Endothelial cell of umbilical vein (primary cell): ENCODE measurements around the gene TEN1. TPM values are rescaled to one million over a fixed set of nuclear protein-coding genes. Genes with fewer than 3 reads are reported as not detected.

Experiments
- BruUV-seq: library from RNA; stranded (reverse); fragments of 400-500 nt; replicated peaks from 2 replicates; lab custom pipeline; 2021; lab: Mats Ljungman, UMichigan
- CTCF ChIA-PET: fragments of 300-600, 350-600 bp; sonication (Branson Sonifier 250); formaldehyde crosslinking; loops from one replicate; lab custom pipeline; 2021; ENCODE audit warnings: antibody characterized with exemption, inconsistent platforms; lab: Charles Lee
- POLR2A ChIA-PET: fragments of 300-600, 350-600 bp; sonication (Branson Sonifier 250); formaldehyde crosslinking; loops from one replicate; lab custom pipeline; 2021; ENCODE audit warnings: antibody characterized with exemption, inconsistent platforms; lab: Charles Lee
- DNase-seq: peaks from one replicate; pipeline ENCODE4 v3.0.0-alpha.2; 2011; ENCODE audit warnings: low read depth, low spot score
- FAIRE-seq: peaks from 2 replicates; lab custom pipeline; 2011; peaks lifted over from hg19 to GRCh38; lab: Jason Lieb, UNC
- H2AFZ ChIP-seq: 2 replicates; pipeline ENCODE4 v1.6.0; 2012; ENCODE audit warnings: low read depth, low read length, control low read depth, inconsistent platforms
- H3K27ac ChIP-seq: 2 replicates; pipeline ENCODE4 v1.5.1; 2011; ENCODE audit warnings: low read depth, mild to moderate bottlenecking, control low read depth, low read length, moderate library complexity; ENCODE audit not compliant: insufficient read depth
- H3K27me3 ChIP-seq, 2 experiments: 2 replicates each; pipeline versions ENCODE4 v1.6.0 to v1.6.1; 2011; ENCODE audit warnings: low read length in 2 of 2, mixed read lengths in 1 of 2; ENCODE audit not compliant: control insufficient read depth in 2 of 2, insufficient read depth in 2 of 2
- H3K36me3 ChIP-seq, 2 experiments: 2 replicates in 1 of 2; 3 replicates in 1 of 2; pipeline ENCODE4 v1.5.1; 2011; ENCODE audit warnings: low read length in 2 of 2, mild to moderate bottlenecking in 1 of 2, moderate library complexity in 1 of 2; ENCODE audit not compliant: control insufficient read depth in 2 of 2, insufficient read depth in 2 of 2; ENCODE audit errors: extremely low read depth in 1 of 2
- H3K4me1 ChIP-seq: 3 replicates; pipeline ENCODE4 v1.5.1; 2011; ENCODE audit warnings: mild to moderate bottlenecking, low read length; ENCODE audit not compliant: control insufficient read depth, insufficient read depth; ENCODE audit errors: extremely low read depth
- H3K4me2 ChIP-seq: 2 replicates; pipeline ENCODE4 v1.6.1; 2011; ENCODE audit warnings: low read length, control low read depth, mixed read lengths; ENCODE audit not compliant: insufficient read depth
- H3K4me3 ChIP-seq, 3 experiments: fragments of 200-600 bp in 1 of 3; sonication (generic), shearing (Covaris generic) in 1 of 3; replicated peaks in 1 of 3; 2 replicates each; pipeline ENCODE4 v1.5.1; 2011 to 2016; ENCODE audit warnings: control low read depth in 3 of 3, low read length in 3 of 3, mild to moderate bottlenecking in 2 of 3, inconsistent platforms in 1 of 3, low read depth in 1 of 3, moderate library complexity in 1 of 3; ENCODE audit not compliant: insufficient read depth in 1 of 3
- H3K79me2 ChIP-seq: 2 replicates; pipeline ENCODE4 v1.6.0; 2012; ENCODE audit warnings: low read length, inconsistent platforms; ENCODE audit not compliant: control insufficient read depth, insufficient read depth
- H3K9ac ChIP-seq: replicated peaks from 2 replicates; pipeline ENCODE3; 2011; ENCODE audit warnings: low read length, control low read depth; ENCODE audit not compliant: insufficient read depth; ENCODE audit errors: extremely low read depth
- H3K9me1 ChIP-seq: replicated peaks from 3 replicates; pipeline ENCODE4 v1.6.0; 2011; ENCODE audit warnings: mild to moderate bottlenecking, low read length; ENCODE audit not compliant: control insufficient read depth, insufficient read depth; ENCODE audit errors: extremely low read depth
- H3K9me3 ChIP-seq: replicated peaks from 2 replicates; pipeline ENCODE4 v1.5.1; 2012; ENCODE audit warnings: low read length, inconsistent platforms; ENCODE audit not compliant: control insufficient read depth, insufficient read depth
- H4K20me1 ChIP-seq: replicated peaks from 2 replicates; pipeline ENCODE3; 2011; ENCODE audit warnings: mild to moderate bottlenecking, low read length; ENCODE audit not compliant: control insufficient read depth, insufficient read depth; ENCODE audit errors: extremely low read depth
- EZH2 ChIP-seq: IDR thresholded peaks from 2 replicates; pipeline ENCODE4 v1.6.1; 2012; ENCODE audit warnings: borderline replicate concordance, low read depth, mild to moderate bottlenecking, moderate library complexity, low read length, inconsistent platforms; ENCODE audit not compliant: severe bottlenecking
- FOS ChIP-seq: IDR thresholded peaks from 2 replicates; pipeline ENCODE4 v1.6.1; 2011; ENCODE audit warnings: mild to moderate bottlenecking, low read length, moderate library complexity, borderline replicate concordance; ENCODE audit not compliant: insufficient read depth
- GATA2 ChIP-seq: IDR thresholded peaks from 2 replicates; pipeline ENCODE4 v1.7.0; 2011; ENCODE audit warnings: low read depth, mild to moderate bottlenecking, moderate library complexity, mixed read lengths, low read length; ENCODE audit not compliant: insufficient read length, insufficient read depth
- JUN ChIP-seq: IDR thresholded peaks from 2 replicates; pipeline ENCODE4 v1.6.1; 2011; ENCODE audit warnings: borderline replicate concordance, low read depth; ENCODE audit not compliant: insufficient read length, insufficient read depth
- MYC ChIP-seq: IDR thresholded peaks from one replicate; pipeline ENCODE4 v1.6.1; 2011; ENCODE audit warnings: mild to moderate bottlenecking, low read depth, low read length
- POLR2A ChIP-seq: IDR thresholded peaks from 2 replicates; pipeline ENCODE4 v1.6.1; 2012; ENCODE audit warnings: low read depth, mild to moderate bottlenecking, control low read depth, low read length
- POLR2AphosphoS5 ChIP-seq: IDR thresholded peaks from 2 replicates; pipeline ENCODE4 v1.6.1; 2012; ENCODE audit warnings: low read depth, mild to moderate bottlenecking, control low read depth, low read length, moderate library complexity; ENCODE audit not compliant: insufficient read depth
- dilution Hi-C: fragments of 300-500 bp; cut with MboI; formaldehyde crosslinking; loops from one replicate; pipeline ENCODE4 v1.15.0; 2019; ENCODE audit warnings: low sequenced_read_pairs; ENCODE audit not compliant: extremely low pct_ligation_motif_present
- intact Hi-C: fragments of 100-400 bp; cut with micrococcal nuclease; formaldehyde crosslinking; loops from one replicate; pipeline ENCODE4 v1.10.0; 2022
- polyA plus RNA-seq, 4 experiments: library from polyadenylated mRNA; depleted of rRNA in 3 of 4; stranded (reverse) in 3 of 4; unstranded in 1 of 4; fragments of >200 nt; gene quantifications; 2 replicates each; pipeline versions ENCODE4 v1.2.1 to v1.2.3, GENCODE V29; 2011 to 2012; ENCODE audit warnings: missing spikeins in 1 of 4
- total RNA-seq: library from RNA; stranded (reverse); gene quantifications from 2 replicates; pipeline ENCODE4 v1.2.3, GENCODE V29; 2021
- TF ChIP-seq, protein P1 (sequence below): IDR thresholded peaks from 2 replicates; pipeline ENCODE4 v1.6.1; 2011; ENCODE audit not compliant: insufficient read depth, insufficient read length
- TF ChIP-seq, protein P2 (sequence below), 2 donors: IDR thresholded peaks; 1 replicate in 1 of 2; 2 replicates in 1 of 2; pipeline ENCODE4 v1.5.1; 2011; ENCODE audit warnings: low read length in 2 of 2, mild to moderate bottlenecking in 2 of 2, moderate library complexity in 2 of 2, control low read depth in 1 of 2, inconsistent platforms in 1 of 2, low read depth in 1 of 2; ENCODE audit not compliant: insufficient read depth in 1 of 2; ENCODE audit errors: extremely low read depth in 1 of 2

Gene TEN1
- total and polyA plus RNA-seq, 2 donors (not counting 3 experiments of a cell fraction or from before 2014, with no cell fraction given), result 18.8 to 29.0 TPM

DNA sequence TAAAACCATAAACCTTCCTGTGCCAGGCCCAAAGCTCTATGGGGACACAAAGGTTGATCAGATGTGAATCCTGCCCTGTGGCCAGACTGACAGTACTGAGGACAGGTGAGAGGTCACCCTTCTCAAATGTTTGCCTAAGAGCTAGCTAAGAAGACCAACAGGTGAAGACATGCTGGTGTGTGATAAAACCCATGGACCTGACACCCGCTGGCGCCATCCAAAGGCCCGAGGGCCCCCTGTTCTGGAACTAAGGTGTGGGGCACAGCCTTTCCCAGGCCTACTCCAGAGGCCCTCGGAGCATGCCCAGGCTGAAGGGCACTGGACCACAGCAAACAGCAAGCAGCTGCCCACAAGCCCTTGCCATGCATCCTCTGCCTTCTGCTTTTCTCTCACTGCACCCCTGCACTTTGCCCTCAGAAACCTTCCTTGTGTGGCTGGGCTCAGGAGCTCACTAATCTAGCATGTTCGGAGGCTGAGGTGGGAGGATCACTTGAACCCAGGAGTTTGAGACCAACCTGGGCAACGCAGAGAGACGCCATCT is 16.4 kb downstream of the TEN1 start:
- dilution Hi-C loops (no loop called here), intact Hi-C loops (no loop called here)
- no peaks in the 10 kb centered on the region for H3K27me3 ChIP-seq
- BruUV-seq, result no TSS peak
- ChIA-PET POLR2A (no interaction called here), CTCF (no interaction called here)
- no peak overlapping the region for H3K27ac ChIP-seq
- peaks cover 3% of the 10 kb centered on the region for H3K4me1 ChIP-seq
- H3K4me3 ChIP-seq, result no peak overlapping the region
- peaks cover 0 to 4% of the 10 kb centered on the region in 2 experiments for H3K36me3 ChIP-seq
- no peaks in the 10 kb centered on the region for H3K9me1 ChIP-seq
- no peak for FAIRE-seq
- TF ChIP-seq GATA2, result no peak
- no peak for TF ChIP-seq EZH2
- TF ChIP-seq POLR2AphosphoS5, result no peak
- no peak for TF ChIP-seq MYC
- TF ChIP-seq, protein P1, sequence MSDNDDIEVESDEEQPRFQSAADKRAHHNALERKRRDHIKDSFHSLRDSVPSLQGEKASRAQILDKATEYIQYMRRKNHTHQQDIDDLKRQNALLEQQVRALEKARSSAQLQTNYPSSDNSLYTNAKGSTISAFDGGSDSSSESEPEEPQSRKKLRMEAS, result no peak
- no peak for TF ChIP-seq FOS
- TF ChIP-seq POLR2A, result no peak
- TF ChIP-seq JUN, result no peak
- TF ChIP-seq, protein P2, sequence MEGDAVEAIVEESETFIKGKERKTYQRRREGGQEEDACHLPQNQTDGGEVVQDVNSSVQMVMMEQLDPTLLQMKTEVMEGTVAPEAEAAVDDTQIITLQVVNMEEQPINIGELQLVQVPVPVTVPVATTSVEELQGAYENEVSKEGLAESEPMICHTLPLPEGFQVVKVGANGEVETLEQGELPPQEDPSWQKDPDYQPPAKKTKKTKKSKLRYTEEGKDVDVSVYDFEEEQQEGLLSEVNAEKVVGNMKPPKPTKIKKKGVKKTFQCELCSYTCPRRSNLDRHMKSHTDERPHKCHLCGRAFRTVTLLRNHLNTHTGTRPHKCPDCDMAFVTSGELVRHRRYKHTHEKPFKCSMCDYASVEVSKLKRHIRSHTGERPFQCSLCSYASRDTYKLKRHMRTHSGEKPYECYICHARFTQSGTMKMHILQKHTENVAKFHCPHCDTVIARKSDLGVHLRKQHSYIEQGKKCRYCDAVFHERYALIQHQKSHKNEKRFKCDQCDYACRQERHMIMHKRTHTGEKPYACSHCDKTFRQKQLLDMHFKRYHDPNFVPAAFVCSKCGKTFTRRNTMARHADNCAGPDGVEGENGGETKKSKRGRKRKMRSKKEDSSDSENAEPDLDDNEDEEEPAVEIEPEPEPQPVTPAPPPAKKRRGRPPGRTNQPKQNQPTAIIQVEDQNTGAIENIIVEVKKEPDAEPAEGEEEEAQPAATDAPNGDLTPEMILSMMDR (IDR thresholded peaks at IDR 0.05; ENCODE audit: extremely low read depth in 1 of 2, insufficient read depth in 1 of 2, low read depth in 1 of 2, low read length in 2 of 2), result no peak
- H3K79me2 ChIP-seq, result no peaks in the 10 kb centered on the region
- H4K20me1 ChIP-seq, result no peaks in the 10 kb centered on the region
- H3K9me3 ChIP-seq, result no peaks in the 10 kb centered on the region
- H3K4me2 ChIP-seq, result no peak overlapping the region
- DNase-seq, result no peak
- H2AFZ ChIP-seq, result no peak overlapping the region
- H3K9ac ChIP-seq, result no peak overlapping the region
